Activated CD4-positive, CD25-positive, alpha-beta regulatory T cell (primary cell): ENCODE measurements around the gene VSIR.

Experiments used
- DNase-seq, 4 experiments: peaks; one replicate each; lab custom pipeline; 2025; lab: John Stamatoyannopoulos, UW

Gene VSIR

DNA sequence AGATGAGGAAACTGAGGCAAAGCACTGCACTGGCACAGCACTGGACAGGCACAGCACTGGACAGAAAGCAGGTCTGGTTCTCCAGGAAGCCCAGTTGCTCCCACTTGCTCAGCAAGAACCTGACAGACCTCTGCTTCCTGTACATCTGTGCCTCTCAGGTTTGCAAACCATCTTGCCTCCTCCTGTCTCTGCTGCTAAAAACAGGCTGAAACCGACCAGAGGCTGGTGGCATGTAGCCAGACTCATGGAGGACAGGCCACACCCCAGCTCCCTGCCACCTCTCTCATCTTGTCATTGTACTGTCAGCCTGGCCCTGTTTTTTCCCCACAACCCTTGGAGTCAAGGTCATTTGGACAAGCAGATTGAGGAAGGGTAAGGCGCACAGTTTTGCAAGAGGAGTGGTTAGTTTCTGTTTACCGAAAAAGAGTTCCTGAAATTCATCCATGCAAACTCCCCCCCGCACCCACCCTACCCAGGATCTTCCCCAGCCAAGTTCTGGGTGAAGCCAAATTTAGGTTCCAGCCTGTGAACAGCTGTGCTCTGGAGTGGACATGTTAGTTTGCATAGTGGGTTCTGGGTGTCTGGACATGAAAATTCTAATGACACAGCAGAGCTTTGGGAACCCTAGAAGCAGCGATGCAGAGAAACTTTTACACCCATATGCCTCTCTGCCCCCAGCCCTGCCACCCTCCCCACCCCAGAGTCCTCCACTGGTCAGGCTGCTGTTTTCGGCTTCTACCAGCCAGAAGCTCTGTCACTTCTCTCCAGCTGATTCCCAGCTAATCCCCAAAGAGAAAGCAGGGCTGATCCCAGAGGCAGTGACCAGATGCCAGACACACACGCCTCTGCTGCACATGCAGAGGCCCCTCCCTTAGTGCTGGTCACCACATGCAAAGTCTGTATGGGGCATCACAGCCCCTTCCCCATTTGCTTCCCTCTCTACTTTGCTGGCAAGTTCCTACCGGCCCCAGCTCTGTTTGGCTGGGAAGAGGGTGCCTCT is 45.3 kb downstream of the VSIR start:
- peak in 3 of 4 experiments; percentile 37 to 51 (median 47) for DNase-seq

DNA sequence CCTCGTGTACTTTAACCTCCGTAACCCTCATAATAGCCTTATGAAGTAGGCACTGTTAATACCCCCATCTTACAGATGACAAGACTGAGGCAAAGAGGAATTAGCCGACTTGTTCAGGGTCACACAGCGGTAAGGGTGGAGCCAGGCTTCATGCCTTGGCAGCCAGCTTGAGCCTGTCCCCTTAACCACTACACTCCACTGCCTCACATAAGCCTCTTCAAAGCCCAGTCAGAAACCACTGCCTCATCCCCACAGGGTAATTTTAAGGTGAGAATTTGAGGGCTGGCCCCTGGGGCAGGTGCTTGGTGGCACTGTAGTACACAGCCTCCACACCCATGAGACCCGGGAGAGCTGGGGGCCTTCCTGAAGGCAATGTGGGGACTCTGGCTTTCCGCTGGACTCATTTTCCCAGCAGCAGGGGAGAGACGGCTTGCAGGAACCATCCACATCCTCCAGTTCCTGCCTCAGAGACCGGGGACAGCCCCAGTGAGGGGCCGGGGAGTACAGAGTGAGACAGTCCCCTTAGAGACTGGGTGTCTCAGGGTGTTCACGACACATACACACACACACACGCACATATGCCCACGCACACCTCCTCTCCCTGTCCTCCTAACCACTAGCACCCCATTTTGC is 46.1 kb downstream of the VSIR start:
- peak in 2 of 4 experiments; percentile 23 to 37 for DNase-seq

DNA sequence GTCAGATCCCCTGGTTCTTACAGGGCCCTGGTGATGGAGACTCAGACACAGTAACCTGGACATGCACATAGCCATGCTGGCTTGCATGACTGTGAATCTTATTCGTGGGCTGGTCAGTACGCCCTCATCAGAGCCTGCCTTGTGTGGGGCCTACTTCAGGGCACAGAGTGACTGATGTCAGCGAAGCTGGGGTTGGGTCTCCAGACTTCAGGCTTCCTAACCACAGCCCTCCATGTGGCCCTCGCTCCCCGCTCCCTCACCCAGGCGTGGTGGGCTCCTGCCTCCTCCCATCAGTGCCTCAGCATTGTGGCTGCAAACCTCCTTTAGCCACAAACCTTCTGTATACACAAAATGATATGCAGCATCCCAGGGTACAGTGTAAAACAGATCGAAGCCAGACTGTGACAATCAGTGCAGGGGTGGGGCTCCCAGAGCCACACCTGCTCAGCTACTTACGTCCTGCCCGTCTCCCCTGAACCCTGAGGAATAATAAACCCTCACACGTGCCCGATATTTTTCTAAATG is 46.7 kb downstream of the VSIR start:
- DNase-seq = no peak

DNA sequence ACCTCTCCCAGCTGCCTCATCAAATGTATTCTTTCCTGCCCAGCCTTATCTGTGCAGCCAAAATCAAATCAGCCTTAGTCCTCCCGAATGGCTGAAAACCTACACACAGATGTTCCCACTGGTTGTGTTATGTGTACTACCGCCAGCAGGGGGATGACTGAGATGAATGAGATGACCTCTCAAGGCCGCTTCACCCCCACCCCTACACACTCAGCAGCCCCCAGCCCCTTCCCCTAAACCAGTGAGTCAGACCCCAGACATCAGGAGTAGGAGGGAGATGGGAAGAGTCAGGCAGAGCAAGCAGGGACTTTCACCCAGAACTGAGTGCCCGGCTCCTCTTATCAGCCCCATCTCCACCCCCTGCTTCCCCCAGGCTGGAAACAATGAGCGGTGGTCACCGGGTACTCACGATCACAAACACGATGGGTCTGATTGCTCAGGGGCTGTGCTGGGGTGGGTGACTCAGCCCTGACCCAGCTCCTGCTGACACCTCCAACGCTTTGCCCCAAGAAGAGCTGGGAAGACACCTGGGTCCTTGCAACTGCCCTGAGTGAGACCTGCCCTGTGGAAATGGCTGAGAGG is 47.2 kb downstream of the VSIR start:
- DNase-seq = peak in 2 of 4 experiments; percentile 45 to 51

DNA sequence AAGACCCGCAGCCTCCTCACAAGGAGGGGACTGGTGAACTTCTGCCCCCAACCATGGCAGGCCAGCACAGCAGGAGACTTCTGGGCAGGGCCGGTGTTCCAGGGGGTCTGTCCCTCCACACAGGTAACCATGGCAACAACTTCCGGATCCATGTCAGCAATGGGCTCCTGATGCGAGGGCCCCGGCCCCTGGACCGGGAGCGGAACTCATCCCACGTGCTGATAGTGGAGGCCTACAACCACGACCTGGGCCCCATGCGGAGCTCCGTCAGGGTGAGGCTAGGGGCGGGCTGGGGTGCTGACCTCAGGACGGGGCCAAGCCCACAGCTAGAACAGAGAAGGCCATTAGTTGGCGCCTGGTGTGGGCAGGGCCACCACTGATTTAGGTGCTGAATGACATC is 48.1 kb downstream of the VSIR start:
- DNase-seq = no peak

DNA sequence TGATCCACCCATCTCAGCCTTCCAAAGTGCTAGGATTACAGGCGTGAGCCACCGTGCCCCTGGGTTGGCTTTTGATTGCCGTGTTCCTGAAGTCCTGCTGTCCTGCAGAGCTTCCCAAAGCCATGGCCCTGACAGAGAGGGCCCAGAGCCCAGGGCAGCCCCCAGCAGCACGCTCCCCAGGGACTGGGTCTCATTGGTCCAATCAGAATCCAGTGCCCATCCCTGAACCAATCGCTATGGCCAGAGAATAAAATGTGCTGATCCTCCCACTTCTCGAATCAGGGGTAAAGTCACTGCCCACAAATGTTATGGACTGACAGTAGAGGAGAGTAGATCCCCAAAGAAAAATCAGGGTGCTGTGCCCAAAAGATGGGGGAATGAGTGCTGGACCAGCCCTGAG is 48.8 kb downstream of the VSIR start:
- no peak for DNase-seq

DNA sequence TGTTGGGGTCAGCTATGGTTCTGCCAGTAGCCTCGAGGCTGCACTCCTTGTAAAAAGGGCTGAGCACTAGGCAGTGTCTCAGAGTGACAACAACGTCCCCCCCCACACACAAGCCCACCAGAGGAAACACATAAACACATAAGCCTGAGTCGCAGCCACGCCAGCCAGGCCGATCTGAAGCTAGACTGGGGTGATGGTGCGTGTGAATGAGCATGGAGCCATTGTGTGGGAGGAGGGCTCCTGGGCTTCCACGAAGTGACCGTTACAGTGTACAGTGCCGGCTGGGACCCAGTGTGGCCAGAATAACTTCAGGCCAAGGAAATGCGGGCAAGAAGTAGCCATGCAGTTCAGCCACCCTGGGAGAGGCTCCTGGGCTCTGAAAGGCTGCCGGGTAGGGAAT is 50.0 kb downstream of the VSIR start:
- DNase-seq = no peak

DNA sequence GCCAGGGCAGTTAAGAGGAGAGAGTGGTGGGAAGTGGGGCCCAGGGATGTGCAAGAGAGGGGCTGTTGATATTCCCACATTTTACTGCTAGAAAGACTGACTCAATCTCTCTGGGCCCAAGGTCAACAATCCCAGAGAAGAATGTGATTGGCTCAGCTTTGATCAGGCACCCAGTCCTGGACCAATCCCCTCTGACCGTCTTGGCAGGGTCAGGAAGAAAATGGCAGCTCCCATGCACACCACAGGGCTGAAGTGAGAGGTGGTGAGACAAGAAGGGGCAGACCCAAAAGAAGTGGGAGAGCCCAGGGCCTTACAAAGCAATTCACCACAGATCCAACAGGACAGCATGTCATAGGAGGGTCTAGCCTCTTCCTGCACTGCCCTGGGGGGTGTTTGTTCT is 50.5 kb downstream of the VSIR start:
- no peak for DNase-seq

DNA sequence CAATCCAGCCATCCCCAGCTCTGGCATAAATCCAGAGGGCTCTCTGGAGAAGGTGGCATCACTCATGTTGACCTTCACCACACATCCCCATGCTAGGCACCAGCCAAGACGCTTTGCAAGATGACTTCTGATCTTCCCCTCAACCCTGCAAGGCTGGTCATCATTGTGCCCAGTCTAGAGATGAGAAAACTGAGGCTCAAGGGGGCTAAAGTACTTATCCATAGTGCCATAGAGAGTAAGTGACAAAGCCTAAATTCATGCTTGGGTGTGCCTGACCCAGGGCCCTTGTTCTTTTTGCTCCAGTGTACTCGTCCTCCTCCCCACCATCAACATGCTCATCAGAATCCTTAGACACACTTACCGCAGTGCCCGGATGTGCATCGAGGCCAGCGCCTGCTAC is 52.0 kb downstream of the VSIR start:
- DNase-seq = no peak

DNA sequence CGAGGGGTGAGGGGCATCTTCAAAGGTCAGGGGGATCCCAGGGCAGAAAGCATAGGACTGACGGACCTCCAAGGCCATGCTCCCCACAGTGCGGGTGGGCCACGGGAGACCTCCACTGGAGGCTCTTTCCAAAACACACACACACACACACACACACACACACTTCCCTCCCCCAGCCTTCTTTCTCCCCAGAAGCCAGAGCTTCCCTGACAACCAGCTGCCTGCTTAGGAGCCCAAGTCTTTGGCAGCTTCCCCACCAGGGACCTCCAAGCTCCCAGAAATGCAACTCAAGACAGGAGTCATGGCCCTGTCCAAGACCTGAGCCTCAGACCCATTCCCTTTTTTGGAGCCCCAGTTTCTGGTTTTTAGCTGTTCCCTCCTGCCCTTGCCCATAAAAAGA is 53.0 kb downstream of the VSIR start:
- DNase-seq = no peak

DNA sequence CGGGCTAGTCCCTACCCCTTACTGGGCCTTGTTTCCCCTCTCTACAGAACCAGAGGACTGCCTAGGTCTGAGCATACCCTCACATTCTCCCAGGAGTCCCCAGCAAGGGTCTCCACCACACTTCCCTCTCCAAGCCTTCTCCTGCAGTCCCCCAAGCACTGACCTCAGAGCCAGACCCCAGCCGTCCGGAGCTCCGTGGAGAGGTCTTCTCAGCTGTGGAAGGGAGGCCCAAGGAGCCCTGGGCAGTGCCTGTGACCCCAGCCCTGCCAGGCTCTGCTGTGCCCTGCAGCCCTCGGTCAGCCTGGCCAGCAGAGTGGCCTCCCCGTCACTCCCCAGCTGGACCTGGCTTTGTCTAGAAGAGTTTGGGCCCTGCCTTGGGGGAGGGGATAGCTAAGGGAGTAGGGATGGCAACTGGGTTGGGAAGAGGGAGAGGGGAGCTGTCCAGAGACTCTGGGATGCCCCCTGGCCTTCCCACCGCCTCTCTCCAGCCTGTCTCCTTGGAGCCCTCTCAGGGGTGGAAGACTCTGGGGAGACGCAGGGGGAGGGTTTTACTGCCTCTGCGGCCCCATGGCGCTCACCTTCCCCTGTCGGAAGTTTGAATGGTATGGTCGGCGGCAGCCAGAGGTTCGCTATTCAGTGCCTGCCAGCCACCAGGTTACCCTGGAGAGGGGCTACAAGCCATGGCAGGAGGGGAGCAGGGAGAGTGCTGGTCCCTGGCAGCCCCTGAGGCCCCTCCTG is 53.7 kb downstream of the VSIR start, which contains the start of gene C10orf105:
Gene C10orf105 (minus strand): TSS at position 315 of the 738 bp plus-strand sequence. CDS start 3,441 bp downstream, outside the sequence.
- no peak for DNase-seq

DNA sequence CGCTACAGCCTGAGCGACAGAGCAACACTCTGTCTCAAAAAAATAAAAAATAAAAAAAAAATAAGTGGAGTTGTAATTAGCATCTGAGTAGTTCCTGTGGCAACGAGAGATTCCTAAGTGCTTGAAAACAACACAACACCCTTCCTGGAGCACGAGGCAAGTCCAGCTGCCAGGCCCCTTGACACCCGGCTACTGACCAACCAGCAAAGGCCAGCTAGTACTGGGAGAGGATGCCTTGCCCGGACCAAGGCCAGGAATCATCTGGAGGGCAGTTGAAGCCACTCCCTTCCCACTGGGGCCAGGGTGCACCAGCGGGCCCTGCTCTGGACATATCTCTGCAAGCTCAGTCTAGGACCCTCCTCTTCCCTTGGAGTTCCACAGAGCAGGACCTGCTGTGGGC is 54.3 kb downstream of the VSIR start:
- no peak for DNase-seq

DNA sequence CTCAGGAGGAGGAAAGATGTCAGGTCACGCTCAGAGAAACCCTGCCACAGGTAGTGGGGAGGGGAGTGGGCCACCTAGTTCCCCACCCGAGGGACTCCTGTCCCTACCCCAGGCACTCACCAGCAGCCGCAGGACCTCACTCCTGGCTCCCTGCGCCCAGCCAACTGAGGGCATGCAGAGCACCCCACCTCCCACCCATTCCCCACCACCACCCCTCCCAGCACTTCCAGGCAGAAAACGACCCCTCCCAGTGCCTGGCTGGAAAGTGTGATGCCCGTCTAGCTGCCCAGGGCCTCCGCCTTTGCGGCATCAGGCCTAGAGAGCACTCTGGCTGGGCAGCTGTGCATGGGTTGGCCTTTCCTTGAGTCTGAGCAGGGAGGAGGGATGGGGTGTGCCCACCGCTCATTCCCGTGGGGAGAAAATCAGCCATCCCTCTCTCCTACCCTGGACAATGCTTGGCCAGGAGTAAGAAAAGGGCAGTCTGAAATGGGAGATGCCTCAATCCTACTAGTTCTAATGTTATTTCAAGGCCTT is 55.1 kb downstream of the VSIR start:
- DNase-seq = no peak

DNA sequence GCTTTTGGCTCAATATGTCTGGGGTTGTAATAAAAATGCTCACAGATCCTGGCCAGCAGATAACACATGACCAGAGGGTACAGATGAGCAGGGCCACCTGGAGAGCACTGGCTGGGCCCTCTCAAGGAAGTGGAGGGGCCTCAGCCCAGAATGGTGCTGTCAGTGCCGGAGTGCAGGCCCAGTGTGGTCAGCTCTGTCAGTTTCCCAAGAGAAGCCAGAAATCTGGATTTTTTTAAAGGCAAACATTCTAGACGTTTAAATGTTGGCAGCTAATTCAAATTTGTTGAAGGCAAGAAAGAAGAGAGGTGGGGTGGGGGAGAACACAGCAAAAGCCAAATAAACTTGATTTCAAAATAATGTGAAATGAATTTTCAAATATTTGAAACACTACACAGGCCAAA is 55.8 kb downstream of the VSIR start:
- no peak for DNase-seq

DNA sequence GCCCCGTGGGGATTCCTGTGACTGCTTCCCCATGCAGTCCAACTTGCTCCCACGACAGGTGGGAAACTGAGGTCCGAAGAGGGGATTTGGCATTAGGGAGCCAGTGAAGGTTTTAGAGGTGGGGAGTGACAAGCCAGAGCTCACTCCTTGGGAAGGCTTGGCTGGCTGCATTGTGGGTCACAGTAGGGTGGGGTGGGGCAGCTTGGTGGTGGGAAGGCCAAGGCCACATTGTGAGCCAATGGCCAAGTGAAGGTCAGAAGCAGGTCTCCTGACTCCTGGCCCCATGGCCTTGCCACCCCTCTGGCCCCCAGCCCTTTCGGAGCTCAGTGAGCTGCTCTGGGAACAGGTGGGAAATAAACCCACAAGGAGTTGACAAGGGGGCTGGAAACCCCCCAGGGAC is 56.3 kb downstream of the VSIR start:
- no peak for DNase-seq

DNA sequence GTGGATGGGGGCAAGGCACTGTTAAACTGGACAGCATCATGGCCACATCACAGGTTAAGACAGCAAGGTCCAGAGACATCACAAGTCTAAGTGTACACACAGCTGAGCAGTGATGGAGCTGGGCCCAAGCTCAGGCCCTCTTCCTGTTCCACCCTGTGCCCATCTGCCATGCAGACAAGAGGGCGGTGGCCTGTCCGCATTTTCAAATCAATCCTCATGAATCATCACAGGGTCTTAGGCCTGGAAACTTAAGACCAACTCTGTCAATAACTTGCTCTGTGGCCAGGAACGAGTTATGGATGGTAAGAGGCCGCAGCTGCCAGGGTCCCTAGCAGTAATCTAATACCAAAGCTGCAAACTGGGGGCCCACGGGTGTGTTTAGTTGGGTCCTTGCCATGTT is 56.9 kb downstream of the VSIR start:
- no peak for DNase-seq

DNA sequence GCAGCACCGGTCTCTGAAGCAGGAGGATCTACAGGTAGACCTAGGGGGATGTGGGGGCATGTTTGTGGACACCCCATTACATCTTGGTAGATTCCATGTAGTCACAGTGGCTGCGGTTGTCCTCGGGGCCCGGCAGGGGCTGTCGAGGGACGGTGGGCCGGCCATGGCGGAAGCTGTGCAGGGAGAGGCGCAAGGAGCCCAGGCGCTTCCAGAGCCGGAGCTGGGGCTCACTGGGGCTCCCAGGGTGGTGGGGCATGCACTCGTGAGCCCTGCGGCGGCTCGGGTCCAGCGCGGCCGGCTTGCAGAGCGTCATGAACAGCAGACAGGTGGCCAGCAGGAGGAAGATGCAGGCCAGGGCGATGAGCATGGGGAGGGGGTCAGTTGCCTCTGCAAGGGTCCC is 57.5 kb downstream of the VSIR start:
- no peak for DNase-seq

DNA sequence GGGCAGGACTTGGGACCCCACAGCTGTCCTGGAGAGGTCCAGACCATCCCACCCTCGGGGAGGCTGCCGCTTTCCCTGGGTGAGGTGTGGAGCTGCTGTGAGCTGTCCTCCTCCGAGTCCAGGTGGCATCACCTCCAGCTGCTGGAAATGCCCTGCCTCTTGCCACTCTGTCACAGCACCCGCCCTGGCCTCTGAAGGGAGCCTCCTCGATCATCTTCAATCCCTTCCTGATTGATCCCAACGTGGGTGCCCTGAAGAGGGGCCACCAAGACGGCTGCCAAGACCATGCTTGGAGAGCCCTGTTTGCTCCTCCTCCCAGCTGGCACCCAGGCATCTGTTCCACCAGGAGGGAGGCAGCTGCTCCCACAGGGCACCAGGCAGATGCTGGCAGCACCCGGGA is 58.3 kb downstream of the VSIR start:
- DNase-seq = no peak

DNA sequence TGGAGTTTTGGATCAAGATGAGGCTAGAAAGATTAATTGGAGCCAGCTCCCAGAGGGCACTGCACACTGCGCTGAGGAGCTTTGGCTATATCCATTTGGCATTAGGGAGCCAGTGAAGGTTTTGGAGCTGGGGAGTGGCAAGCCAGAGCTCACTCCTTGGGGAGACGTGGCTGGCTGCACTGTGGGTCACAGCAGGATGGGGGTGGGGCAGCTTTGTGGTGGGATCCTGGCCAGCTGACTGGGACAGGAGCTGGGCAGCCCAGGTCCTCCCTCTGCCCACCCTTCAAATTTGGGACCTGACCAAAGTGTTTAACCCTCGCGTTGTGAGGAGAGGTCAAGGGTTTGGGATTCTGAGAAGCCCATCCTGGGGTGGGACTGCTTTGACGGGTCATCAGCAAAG is 58.7 kb downstream of the VSIR start:
- DNase-seq = no peak

DNA sequence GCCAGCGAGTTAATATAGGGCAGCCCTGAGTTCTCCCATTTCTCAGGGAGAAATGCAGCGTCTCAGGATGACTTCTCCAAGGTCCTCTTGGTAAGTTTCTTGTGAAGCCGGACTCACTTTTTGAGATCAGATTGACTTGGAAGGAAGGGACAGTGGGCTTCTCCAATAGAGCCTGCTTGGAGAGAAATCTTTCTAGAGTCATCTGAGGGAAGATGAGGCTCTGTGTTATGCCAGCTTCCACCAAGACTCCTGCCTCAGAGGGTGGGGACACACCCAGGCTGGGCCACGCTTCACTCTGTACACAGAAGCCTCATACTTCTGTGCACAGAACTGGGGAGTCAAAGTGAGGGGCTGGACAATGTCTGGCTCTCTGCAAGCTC is 59.3 kb downstream of the VSIR start:
- no peak for DNase-seq

DNA sequence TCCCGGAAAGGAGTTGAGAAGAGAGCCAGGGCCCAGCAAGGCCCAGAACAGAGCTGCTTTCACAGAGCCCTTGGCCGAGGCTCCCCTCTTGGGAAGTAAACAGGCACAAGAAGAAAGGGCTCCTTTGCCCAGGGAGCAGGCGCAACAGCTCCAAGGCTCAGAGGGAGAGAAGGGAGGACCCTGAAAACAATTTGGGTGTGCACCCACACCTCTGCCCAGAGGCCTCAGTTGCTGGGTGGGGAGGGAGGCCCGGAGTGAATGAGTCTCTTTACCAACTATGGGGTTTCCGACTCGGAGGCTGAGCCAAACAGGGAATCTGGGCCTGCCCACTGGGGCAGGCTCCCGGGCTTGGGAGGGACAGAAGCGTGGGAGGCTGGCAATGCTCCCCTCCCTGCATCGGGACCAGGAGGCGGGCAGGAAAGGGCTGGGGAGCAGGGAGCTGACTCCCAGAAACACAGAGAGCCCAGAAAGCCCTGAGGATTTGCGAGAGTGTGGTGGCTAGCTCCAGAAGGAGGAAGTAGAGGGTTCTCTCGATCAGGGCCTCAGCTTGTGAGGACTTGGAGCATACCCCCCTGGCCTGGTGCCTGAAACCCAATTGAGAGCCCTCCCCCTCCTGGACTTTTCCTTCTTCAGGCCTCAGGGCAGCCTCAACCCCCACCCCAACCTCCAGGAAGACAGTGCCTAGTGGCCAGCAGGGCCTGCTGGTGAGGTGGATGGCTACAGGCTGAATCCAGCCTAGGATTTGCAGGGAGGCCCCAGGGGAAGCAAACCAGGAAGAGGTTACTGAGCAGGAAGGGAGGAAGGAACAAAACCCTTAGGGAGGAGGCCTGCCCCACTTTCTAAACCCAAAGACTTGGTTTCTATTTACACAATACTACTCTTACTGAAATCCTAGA is 59.9 kb downstream of the VSIR start:
- peak in 2 of 4 experiments; percentile 28 to 38 for DNase-seq
